DOHH2 (cell line): Measurements from ENCODE around the gene PGGHG.
"Not testable (repeated sequence)": the region's sequence is repeated elsewhere in the genome, so short reads cannot be mapped to it uniquely, and the experiment has no call there.

ENCODE experiments used
- H3F3A ChIP-seq: fragments of 200-600 bp; sonication (generic), shearing (Covaris generic); 2 replicates; pipeline ENCODE4 v1.6.0; 2016; ENCODE audit warnings: antibody characterized with exemption, mild to moderate bottlenecking; ENCODE audit not compliant: control insufficient read depth, insufficient read depth
- H3K27ac ChIP-seq: fragments of 200-600 bp; sonication (generic); 2 replicates; pipeline ENCODE4 v1.5.1; 2014; ENCODE audit warnings: low read depth, mild to moderate bottlenecking, low read length, moderate library complexity
- H3K27me3 ChIP-seq: fragments of 200-600 bp; sonication (generic); 2 replicates; pipeline ENCODE4 v1.6.1; 2014; ENCODE audit warnings: mild to moderate bottlenecking, low read length, mixed read lengths; ENCODE audit not compliant: control insufficient read depth
- H3K36me3 ChIP-seq: fragments of 200-600 bp; sonication (generic); 2 replicates; pipeline ENCODE4 v1.6.1; 2014; ENCODE audit warnings: mild to moderate bottlenecking, low read length, moderate library complexity, mixed read lengths; ENCODE audit not compliant: control insufficient read depth
- H3K4me1 ChIP-seq: fragments of 200-600 bp; sonication (generic); 2 replicates; pipeline ENCODE4 v1.6.1; 2014; ENCODE audit warnings: mild to moderate bottlenecking, low read length, mixed read lengths; ENCODE audit not compliant: control insufficient read depth
- H3K4me2 ChIP-seq: fragments of 200-600 bp; sonication (generic); 2 replicates; pipeline ENCODE4 v1.6.0; 2014; ENCODE audit warnings: mild to moderate bottlenecking, low read length, moderate library complexity
- H3K4me3 ChIP-seq: fragments of 200-600 bp; sonication (generic); 2 replicates; pipeline ENCODE4 v1.5.1; 2014; ENCODE audit warnings: mild to moderate bottlenecking, low read length, mixed read lengths
- H3K79me2 ChIP-seq: fragments of 200-600 bp; sonication (generic); 2 replicates; pipeline ENCODE4 v1.6.1; 2014; ENCODE audit warnings: mild to moderate bottlenecking, low read length, mixed read lengths; ENCODE audit not compliant: control insufficient read depth
- H3K9me2 ChIP-seq: fragments of 200-600 bp; sonication (generic); replicated peaks from 2 replicates; pipeline ENCODE4 v1.6.1; 2014; ENCODE audit warnings: mild to moderate bottlenecking, low read length, mixed read lengths; ENCODE audit not compliant: control insufficient read depth
- H3K9me3 ChIP-seq: fragments of 200-600 bp; sonication (generic); 2 replicates; pipeline ENCODE4 v1.6.1; 2014; ENCODE audit warnings: antibody characterized with exemption, low read length, mixed read lengths; ENCODE audit not compliant: control insufficient read depth, insufficient read depth
- H4K20me1 ChIP-seq: fragments of 200-600 bp; sonication (generic); 2 replicates; pipeline ENCODE4 v1.6.0; 2014; ENCODE audit warnings: low read depth, mild to moderate bottlenecking, antibody characterized with exemption, low read length, moderate library complexity; ENCODE audit not compliant: control insufficient read depth, insufficient read depth
- CTCF ChIP-seq: fragments of 200-600 bp; sonication (generic); IDR thresholded peaks from one replicate; pipeline ENCODE4 v1.5.1; 2014; ENCODE audit warnings: antibody characterized with exemption, mild to moderate bottlenecking, low read depth, low read length; ENCODE audit not compliant: poor library complexity, severe bottlenecking
- EZH2phosphoT487 ChIP-seq: fragments of 200-600 bp; sonication (generic); IDR thresholded peaks from 2 replicates; pipeline ENCODE4 v1.6.1; 2017; ENCODE audit warnings: borderline replicate concordance, mild to moderate bottlenecking, antibody characterized with exemption, low read length, moderate library complexity, mixed read lengths

PGGHG gene

GRCh38 chr11:268716-269145 is 20.2 kb upstream of the PGGHG start:
- Histone ChIP-seq H3K4me3 (peak overlapping the region; percentile 77), H3K4me2 (peak overlapping the region; percentile 90), H3K27ac (peak overlapping the region; percentile 92), H3K4me1 (peaks cover 37% of the 10 kb centered on the region), H3F3A (peaks cover 44% of the 10 kb centered on the region)
- not testable (repeated sequence) for H3K27me3 ChIP-seq, H3K9me2 ChIP-seq, H4K20me1 ChIP-seq, H3K9me3 ChIP-seq, H3K79me2 ChIP-seq, H3K36me3 ChIP-seq
- TF ChIP-seq CTCF, result peak; percentile 36

- Histone ChIP-seq H3K27me3 (no peaks in the 10 kb centered on the region), H3K4me2 (peak overlapping the region; percentile 90), H3K36me3 (0 out of 2 replicates have a peak, but pooled peaks cover 3% of the 10 kb centered on the region), H4K20me1 (no peaks in the 10 kb centered on the region), H3K79me2 (peaks cover 9% of the 10 kb centered on the region), H3K4me3 (peak overlapping the region; percentile 77), H3K9me2 (no peaks in the 10 kb centered on the region), H3K9me3 (0 out of 2 replicates have a peak, but pooled peaks cover 4% of the 10 kb centered on the region), H3K4me1 (peaks cover 40% of the 10 kb centered on the region), H3F3A (peaks cover 43% of the 10 kb centered on the region), H3K27ac (peak overlapping the region; percentile 92)
- TF ChIP-seq CTCF, result no peak
- TF ChIP-seq EZH2phosphoT487, result no peak
Observed at GRCh38 chr11:269146-269890, 19.6 kb upstream of the PGGHG start.

GRCh38 chr11:270451-271318 is 18.2 kb upstream of the PGGHG start:
- peak overlapping the region; percentile 90 for H3K4me2 ChIP-seq

More at GRCh38 chr11:270451-271318, 18.2 kb upstream of the PGGHG start:
- 0 out of 2 replicates have a peak, but pooled peaks cover 3% of the 10 kb centered on the region for H3K36me3 ChIP-seq
- peaks cover 36% of the 10 kb centered on the region for H3F3A ChIP-seq
- H3K4me1 ChIP-seq, result peaks cover 53% of the 10 kb centered on the region
- H3K9me3 ChIP-seq, result 0 out of 2 replicates have a peak, but pooled peaks cover 4% of the 10 kb centered on the region
- peak overlapping the region; percentile 77 for H3K4me3 ChIP-seq
- H3K79me2 ChIP-seq, result peaks cover 9% of the 10 kb centered on the region
- peak overlapping the region; percentile 92 for H3K27ac ChIP-seq
- H4K20me1 ChIP-seq, result no peaks in the 10 kb centered on the region
- H3K27me3 ChIP-seq, result no peaks in the 10 kb centered on the region
- no peak for TF ChIP-seq CTCF
- TF ChIP-seq EZH2phosphoT487, result no peak
- H3K9me2 ChIP-seq, result no peaks in the 10 kb centered on the region
